Stimulated activated naive B cell treated with anti-CD40 and anti-IgM and Interleukin-4, amounts not matched to agents 10 μg/mL and 1 μg/mL and 100 μg/mL, for 72 hours (primary cell): ENCODE measurements around the gene SDCBP2.

ENCODE experiments used
- ATAC-seq, 2 donors: fragments of 150-1000 bp; cut with Tn5 transposase; replicated peaks; 2 replicates each; pipeline ENCODE4 v1.10.0; 2021; ENCODE audit warnings: moderate library complexity in 1 of 2
- DNase-seq: peaks from one replicate; pipeline ENCODE4 v3.0.0; 2021
- H3K27ac Mint-ChIP-seq: one replicate; pipeline ENCODE4 v1.8.0; 2022; ENCODE audit warnings: mild to moderate bottlenecking, mixed read lengths
- H3K27me3 Mint-ChIP-seq, 2 donors: one replicate each; pipeline ENCODE4 v1.8.0; 2022; ENCODE audit warnings: mixed read lengths in 2 of 2
- H3K36me3 Mint-ChIP-seq, 2 donors: one replicate each; pipeline ENCODE4 v1.8.0; 2022; ENCODE audit warnings: mixed read lengths in 2 of 2, mild to moderate bottlenecking in 1 of 2
- H3K4me1 Mint-ChIP-seq, 2 donors: one replicate each; pipeline ENCODE4 v1.8.0; 2022; ENCODE audit warnings: mixed read lengths in 2 of 2, mild to moderate bottlenecking in 1 of 2
- H3K4me3 Mint-ChIP-seq, 2 donors: one replicate each; pipeline ENCODE4 v1.8.0; 2022; ENCODE audit warnings: mild to moderate bottlenecking in 2 of 2, mixed read lengths in 2 of 2, moderate library complexity in 1 of 2
- H3K9me3 Mint-ChIP-seq, 2 donors: one replicate each; pipeline ENCODE4 v1.8.0; 2022; ENCODE audit warnings: mixed read lengths in 2 of 2, mild to moderate bottlenecking in 1 of 2

Gene SDCBP2

GRCh38 chr20:1330075-1330830 is 1.3 kb upstream of the SDCBP2 start:
- DNase-seq (peak; percentile 24), ATAC-seq (peak in 1 of 2 donors; percentile 35)
- Mint-ChIP-seq H3K4me3 (no peak overlapping the region), H3K9me3 (no peaks in the 10 kb centered on the region), H3K4me1 (peaks cover 49 to 56% of the 10 kb centered on the region in 2 donors), H3K27ac (peak overlapping the region; percentile 90), H3K27me3 (no peaks in the 10 kb centered on the region), H3K36me3 (peaks cover 35 to 53% of the 10 kb centered on the region in 2 donors)

- peak overlapping the region; percentile 88 for H3K27ac Mint-ChIP-seq
Measured at GRCh38 chr20:1327827-1328679, 886 bp downstream of the SDCBP2 start.

GRCh38 chr20:1327241-1327653 is 1.7 kb downstream of the SDCBP2 start:
- peak overlapping the region in 1 of 2 donors; percentile 7 for H3K4me3 Mint-ChIP-seq
- ATAC-seq = no peak
- H3K4me1 Mint-ChIP-seq = peaks cover 33 to 43% of the 10 kb centered on the region in 2 donors
- no peaks in the 10 kb centered on the region for H3K9me3 Mint-ChIP-seq
- no peak for DNase-seq
- H3K36me3 Mint-ChIP-seq = peaks cover 18 to 34% of the 10 kb centered on the region in 2 donors
- no peaks in the 10 kb centered on the region for H3K27me3 Mint-ChIP-seq
- peak overlapping the region; percentile 88 for H3K27ac Mint-ChIP-seq

More at GRCh38 chr20:1327827-1328679, 886 bp downstream of the SDCBP2 start:
- Mint-ChIP-seq H3K4me1 (peaks cover 39 to 45% of the 10 kb centered on the region in 2 donors), H3K27me3 (no peaks in the 10 kb centered on the region), H3K36me3 (peaks cover 23 to 39% of the 10 kb centered on the region in 2 donors), H3K4me3 (peak overlapping the region in 1 of 2 donors; percentile 7), H3K9me3 (no peaks in the 10 kb centered on the region)
- DNase-seq = no peak
- ATAC-seq = no peak

- Mint-ChIP-seq H3K4me3 (no peak overlapping the region), H3K27ac (no peak overlapping the region), H3K36me3 (peaks cover 10 to 28% of the 10 kb centered on the region in 2 donors), H3K9me3 (peaks cover 0 to 2% of the 10 kb centered on the region in 2 donors), H3K4me1 (peaks cover 23 to 42% of the 10 kb centered on the region in 2 donors), H3K27me3 (peaks cover 0 to 2% of the 10 kb centered on the region in 2 donors)
- no peak for DNase-seq
- no peak for ATAC-seq
Measured at GRCh38 chr20:1326031-1326930, 2.7 kb downstream of the SDCBP2 start.

- ATAC-seq (peak; percentile 88 to 92), DNase-seq (peak; percentile 97)
- peaks cover 0 to 4% of the 10 kb centered on the region in 2 donors for H3K27me3 Mint-ChIP-seq
- peaks cover 14 to 35% of the 10 kb centered on the region in 2 donors for H3K4me1 Mint-ChIP-seq
- peaks cover 0 to 3% of the 10 kb centered on the region in 2 donors for H3K9me3 Mint-ChIP-seq
- no peak overlapping the region for H3K27ac Mint-ChIP-seq
- no peak overlapping the region for H3K4me3 Mint-ChIP-seq
- peaks cover 5 to 21% of the 10 kb centered on the region in 2 donors for H3K36me3 Mint-ChIP-seq
Measured at GRCh38 chr20:1325173-1326030, 3.5 kb downstream of the SDCBP2 start.

GRCh38 chr20:1324598-1325172 is 4.3 kb downstream of the SDCBP2 start:
- DNase-seq = no peak
- H3K4me1 Mint-ChIP-seq = peaks cover 7 to 29% of the 10 kb centered on the region in 2 donors
- no peak overlapping the region for H3K4me3 Mint-ChIP-seq
- H3K36me3 Mint-ChIP-seq = peaks cover 2 to 14% of the 10 kb centered on the region in 2 donors
- H3K27ac Mint-ChIP-seq = no peak overlapping the region
- H3K9me3 Mint-ChIP-seq = peaks cover 0 to 3% of the 10 kb centered on the region in 2 donors
- no peak for ATAC-seq
- peaks cover 0 to 4% of the 10 kb centered on the region in 2 donors for H3K27me3 Mint-ChIP-seq

- DNase-seq = no peak
- Mint-ChIP-seq H3K9me3 (peaks cover 0 to 3% of the 10 kb centered on the region in 2 donors), H3K36me3 (peaks cover 0 to 11% of the 10 kb centered on the region in 2 donors), H3K4me1 (peaks cover under 1 to 23% of the 10 kb centered on the region in 2 donors), H3K27me3 (peaks cover 0 to 4% of the 10 kb centered on the region in 2 donors), H3K4me3 (no peak overlapping the region), H3K27ac (peak overlapping the region; percentile 52)
- no peak for ATAC-seq
Measured at GRCh38 chr20:1323830-1324597, 4.9 kb downstream of the SDCBP2 start.

GRCh38 chr20:1323256-1323655 is 5.7 kb downstream of the SDCBP2 start:
- peak overlapping the region; percentile 48 for H3K27ac Mint-ChIP-seq
- ATAC-seq (no peak), DNase-seq (no peak)
- H3K9me3 Mint-ChIP-seq = peaks cover 0 to 3% of the 10 kb centered on the region in 2 donors
- H3K4me1 Mint-ChIP-seq = peaks cover under 1 to 19% of the 10 kb centered on the region in 2 donors
- H3K4me3 Mint-ChIP-seq = no peak overlapping the region
- H3K36me3 Mint-ChIP-seq = peaks cover 0 to 11% of the 10 kb centered on the region in 2 donors
- peaks cover 0 to 4% of the 10 kb centered on the region in 2 donors for H3K27me3 Mint-ChIP-seq

GRCh38 chr20:1322511-1323245 is 6.3 kb downstream of the SDCBP2 start:
- Mint-ChIP-seq H3K27ac (peak overlapping the region; percentile 48), H3K27me3 (peaks cover 0 to 4% of the 10 kb centered on the region in 2 donors), H3K36me3 (peaks cover 0 to 6% of the 10 kb centered on the region in 2 donors), H3K4me1 (peaks cover 6 to 19% of the 10 kb centered on the region in 2 donors), H3K4me3 (no peak overlapping the region), H3K9me3 (peaks cover 0 to 3% of the 10 kb centered on the region in 2 donors)
- ATAC-seq (no peak), DNase-seq (no peak)

- peak overlapping the region; percentile 80 for H3K27ac Mint-ChIP-seq
Measured at GRCh38 chr20:1321654-1321939, 7.3 kb downstream of the SDCBP2 start.

GRCh38 chr20:1320902-1321653 is 7.9 kb downstream of the SDCBP2 start:
- H3K4me1 Mint-ChIP-seq = peaks cover 9 to 13% of the 10 kb centered on the region in 2 donors
- H3K4me3 Mint-ChIP-seq = no peak overlapping the region
- peaks cover 0 to 4% of the 10 kb centered on the region in 2 donors for H3K27me3 Mint-ChIP-seq
- ATAC-seq (no peak), DNase-seq (no peak)
- H3K27ac Mint-ChIP-seq = peak overlapping the region; percentile 80
- H3K9me3 Mint-ChIP-seq = peaks cover 0 to 3% of the 10 kb centered on the region in 2 donors
- peaks cover 0 to 5% of the 10 kb centered on the region in 2 donors for H3K36me3 Mint-ChIP-seq

More at GRCh38 chr20:1321654-1321939, 7.3 kb downstream of the SDCBP2 start:
- Mint-ChIP-seq H3K4me3 (no peak overlapping the region), H3K36me3 (peaks cover 0 to 5% of the 10 kb centered on the region in 2 donors), H3K4me1 (peaks cover 9 to 13% of the 10 kb centered on the region in 2 donors), H3K27me3 (peaks cover 0 to 4% of the 10 kb centered on the region in 2 donors), H3K9me3 (peaks cover 0 to 3% of the 10 kb centered on the region in 2 donors)
- ATAC-seq (no peak), DNase-seq (no peak)
